PC-9 (cell line): ENCODE data around the gene TTC31. TPM values are rescaled to one million over a fixed set of nuclear protein-coding genes. Genes with fewer than 3 reads are reported as not detected.
"Not testable (repeated sequence)": the region's sequence is repeated elsewhere in the genome, so short reads cannot be mapped to it uniquely, and the experiment has no call there.

Experiments
- BruUV-seq: library from RNA; stranded (reverse); fragments of 400-500 nt; replicated peaks from 2 replicates; lab custom pipeline; 2021; lab: Mats Ljungman, UMichigan
- CTCF ChIA-PET: fragments of 300-600 bp; sonication (Branson Sonifier 250); formaldehyde crosslinking; loops from one replicate; lab custom pipeline; 2022; ENCODE audit warnings: antibody characterized with exemption; lab: Charles Lee
- POLR2A ChIA-PET: fragments of 300-600 bp; sonication (Branson Sonifier 250); formaldehyde crosslinking; loops from one replicate; lab custom pipeline; 2022; ENCODE audit warnings: antibody characterized with exemption; ENCODE audit not compliant: unreplicated experiment; lab: Charles Lee
- DNase-seq, 2 experiments: peaks; one replicate each; pipeline versions ENCODE4 v3.0.0 to v3.0.0-alpha.2; 2015 to 2022; ENCODE audit warnings: mixed read lengths in 1 of 2
- H2AFZ ChIP-seq: fragments of 200-600 bp; sonication (generic); 2 replicates; pipeline ENCODE4 v1.8.1; 2017; ENCODE audit warnings: antibody characterized with exemption
- H3F3A ChIP-seq: fragments of 200-600 bp; sonication (generic); 2 replicates; pipeline ENCODE4 v1.8.1; 2017; ENCODE audit warnings: antibody characterized with exemption, mild to moderate bottlenecking, low read depth; ENCODE audit not compliant: insufficient read depth
- H3K27ac ChIP-seq: fragments of 200-600 bp; sonication (generic); 2 replicates; pipeline ENCODE4 v1.6.1; 2016; ENCODE audit warnings: mixed run types
- H3K27me3 ChIP-seq: fragments of 200-600 bp; sonication (generic); 2 replicates; pipeline ENCODE4 v1.6.1; 2016; ENCODE audit warnings: low read depth, mixed run types; ENCODE audit not compliant: insufficient read depth
- H3K36me3 ChIP-seq: fragments of 200-600 bp; sonication (generic); 2 replicates; pipeline ENCODE4 v1.6.1; 2016; ENCODE audit warnings: low read depth, mixed run types
- H3K4me1 ChIP-seq: fragments of 200-600 bp; sonication (generic); replicated peaks from 2 replicates; pipeline ENCODE4 v1.6.1; 2016; ENCODE audit warnings: mixed run types; ENCODE audit not compliant: insufficient read depth
- H3K4me2 ChIP-seq: fragments of 200-600 bp; sonication (generic); 2 replicates; pipeline ENCODE4 v1.6.1; 2017; ENCODE audit warnings: mixed run types
- H3K4me3 ChIP-seq: fragments of 200-600 bp; sonication (generic); 2 replicates; pipeline ENCODE4 v1.6.1; 2016; ENCODE audit warnings: mixed run types
- H3K79me2 ChIP-seq: fragments of 200-600 bp; sonication (generic); 2 replicates; pipeline ENCODE4 v1.6.1; 2017; ENCODE audit warnings: low read depth, mixed run types
- H3K9me2 ChIP-seq: fragments of 200-600 bp; sonication (generic); 2 replicates; pipeline ENCODE4 v1.8.1; 2017; ENCODE audit warnings: mild to moderate bottlenecking; ENCODE audit not compliant: insufficient read depth
- H3K9me3 ChIP-seq: fragments of 200-600 bp; sonication (generic); 2 replicates; pipeline ENCODE4 v1.8.1; 2016; ENCODE audit warnings: low read depth; ENCODE audit not compliant: insufficient read depth
- H4K20me1 ChIP-seq: fragments of 200-600 bp; sonication (generic); 2 replicates; pipeline ENCODE4 v1.8.1; 2017; ENCODE audit not compliant: insufficient read depth
- CTCF ChIP-seq: fragments of 200-600 bp; sonication (generic); conservative IDR thresholded peaks from 2 replicates; pipeline ENCODE4 v1.6.1; 2017; ENCODE audit warnings: mixed run types, antibody characterized with exemption, mild to moderate bottlenecking, moderate library complexity
- EZH2 ChIP-seq: fragments of 200-600 bp; sonication (generic); IDR thresholded peaks from 2 replicates; pipeline ENCODE4 v1.8.0; 2017; ENCODE audit warnings: antibody characterized with exemption, low read depth
- intact Hi-C: fragments of 100-400 bp; cut with micrococcal nuclease; formaldehyde crosslinking; loops from one replicate; pipeline ENCODE4 v1.10.0; 2022; ENCODE audit not compliant: unreplicated experiment
- total RNA-seq: library from RNA; stranded (reverse); gene quantifications from 2 replicates; pipeline ENCODE4 v1.2.3, GENCODE V29; 2021

The TTC31 gene
- total RNA-seq, 1 experiment from 2014 or later, result 20.1 TPM

- no peak for TF ChIP-seq EZH2
- TSS peak; percentile 20 for BruUV-seq
These were observed 18.5 kb upstream of the TTC31 start for GRCh38 chr2:74464406-74464805.

GRCh38 chr2:74470742-74471141, 12.1 kb upstream of the TTC31 start:
- intact Hi-C loops, H3K9me2 ChIP-seq, H3K9me3 ChIP-seq, BruUV-seq, H3K79me2 ChIP-seq, H2AFZ ChIP-seq, H3K27ac ChIP-seq, H4K20me1 ChIP-seq, H3K27me3 ChIP-seq, H3K36me3 ChIP-seq, H3K4me3 ChIP-seq, DNase-seq: not testable (repeated sequence)
- ChIA-PET POLR2A (interaction anchor here (0.6 kb wide), 1 partner anchor 265 kb away, joined by 19 read pairs; no protein-coding TSS in a partner anchor), CTCF (interaction anchor here (0.6 to 0.7 kb wide), 2 partner anchors 21 to 79 kb away, joined by 4 to 9 read pairs; no protein-coding TSS in a partner anchor)
- H3K4me2 ChIP-seq, result peak overlapping the region; percentile 95
- H3K4me1 ChIP-seq, result peaks cover 15% of the 10 kb centered on the region
- H3F3A ChIP-seq, result peaks cover 59% of the 10 kb centered on the region

More at GRCh38 chr2:74464406-74464805, 18.5 kb upstream of the TTC31 start:
- intact Hi-C loops, result no loop called here
- DNase-seq, result no peak
- Histone ChIP-seq H3K4me3 (peak overlapping the region; percentile 95), H2AFZ (peak overlapping the region; percentile 87), H3F3A (peaks cover 29% of the 10 kb centered on the region; the same call in 1 of the 2 replicates), H3K4me2 (peak overlapping the region; percentile 92), H4K20me1 (no peaks in the 10 kb centered on the region), H3K9me3 (no peaks in the 10 kb centered on the region), H3K4me1 (peaks cover 16% of the 10 kb centered on the region), H3K36me3 (peaks cover 15% of the 10 kb centered on the region), H3K9me2 (no peaks in the 10 kb centered on the region), H3K27ac (0 out of 2 replicates have a peak overlapping the region, but pooled peaks have one; percentile 50), H3K27me3 (no peaks in the 10 kb centered on the region), H3K79me2 (peaks cover 29% of the 10 kb centered on the region)
- ChIA-PET CTCF (no interaction called here), POLR2A (interaction anchor here (0.5 to 0.7 kb wide), 2 partner anchors 43 to 310 kb away, joined by 6 to 13 read pairs; no protein-coding TSS in a partner anchor)

- Histone ChIP-seq H3K27ac (peak overlapping the region; percentile 74), H3K9me3 (no peaks in the 10 kb centered on the region), H3K79me2 (0 out of 2 replicates have a peak, but pooled peaks cover 3% of the 10 kb centered on the region), H3K9me2 (no peaks in the 10 kb centered on the region), H3K27me3 (no peaks in the 10 kb centered on the region), H3K4me2 (peak overlapping the region; percentile 95), H3F3A (peaks cover 61% of the 10 kb centered on the region), H3K4me1 (peaks cover 9% of the 10 kb centered on the region), H3K4me3 (peak overlapping the region; percentile 89), H2AFZ (peak overlapping the region; percentile 93), H3K36me3 (no peaks in the 10 kb centered on the region), H4K20me1 (no peaks in the 10 kb centered on the region)
- CTCF ChIA-PET, result interaction anchor here (0.6 to 0.7 kb wide), 3 partner anchors 20 to 80 kb away, joined by 4 to 9 read pairs (median 8); no protein-coding TSS in a partner anchor
- POLR2A ChIA-PET, result interaction anchor here (0.6 to 0.7 kb wide), 4 partner anchors 28 to 997 kb away, joined by 3 to 19 read pairs (median 6); partner anchors contain the start of gene LBX2
- no peak for DNase-seq
- BruUV-seq, result no TSS peak
- TF ChIP-seq EZH2 (no peak), CTCF (no peak)
- intact Hi-C loops, result no loop called here
These were observed 11.4 kb upstream of the TTC31 start for GRCh38 chr2:74471332-74472065.
